Caco-2 (cell line): Measurements from ENCODE around the gene CYTH2. TPM values are rescaled to one million over a fixed set of nuclear protein-coding genes. Genes with fewer than 3 reads are reported as not detected.

Experiments used
- BruUV-seq: library from RNA; stranded (reverse); fragments of 400-500 nt; replicated peaks from 2 replicates; lab custom pipeline; 2021; lab: Mats Ljungman, UMichigan
- CTCF ChIA-PET: fragments of 300-600 bp; sonication (Branson Sonifier 250); formaldehyde crosslinking; loops from one replicate; lab custom pipeline; 2022; ENCODE audit warnings: antibody characterized with exemption; lab: Charles Lee
- POLR2A ChIA-PET: fragments of 300-600 bp; sonication (Branson Sonifier 250); formaldehyde crosslinking; loops from one replicate; lab custom pipeline; 2022; ENCODE audit warnings: antibody characterized with exemption; lab: Charles Lee
- DNase-seq, 2 experiments: peaks; one replicate each; pipeline versions ENCODE4 v3.0.0 to v3.0.0-alpha.2; 2020 to 2022
- H3K27me3 ChIP-seq: replicated peaks from 2 replicates; pipeline ENCODE4 v1.6.0; 2011; ENCODE audit warnings: low read length; ENCODE audit not compliant: control insufficient read depth, insufficient read depth
- H3K36me3 ChIP-seq: 2 replicates; pipeline ENCODE4 v1.5.1; 2011; ENCODE audit warnings: low read length; ENCODE audit not compliant: control insufficient read depth, insufficient read depth
- H3K4me1 ChIP-seq: fragments of 250-450 bp; sonication (Bioruptor Pico); 2 replicates; pipeline ENCODE4 v1.5.1; 2020; ENCODE audit warnings: mild to moderate bottlenecking
- H3K4me3 ChIP-seq: 2 replicates; pipeline ENCODE4 v1.5.1; 2011; ENCODE audit warnings: low read depth, mild to moderate bottlenecking, control low read depth, low read length
- H3K9me3 ChIP-seq: fragments of 250-450 bp; sonication (Bioruptor Pico); 2 replicates; pipeline ENCODE4 v1.5.1; 2020; ENCODE audit warnings: mild to moderate bottlenecking, moderate library complexity
- H3K27ac Mint-ChIP-seq: one replicate; pipeline ENCODE4 v1.8.0; 2022; ENCODE audit warnings: mixed read lengths; ENCODE audit not compliant: unreplicated experiment
- H3K27me3 Mint-ChIP-seq: one replicate; pipeline ENCODE4 v1.8.0; 2022; ENCODE audit warnings: mixed read lengths; ENCODE audit not compliant: insufficient read depth, unreplicated experiment
- H3K36me3 Mint-ChIP-seq: one replicate; pipeline ENCODE4 v1.8.0; 2022; ENCODE audit warnings: mild to moderate bottlenecking, mixed read lengths; ENCODE audit not compliant: insufficient read depth, unreplicated experiment
- H3K4me1 Mint-ChIP-seq: one replicate; pipeline ENCODE4 v1.8.0; 2022; ENCODE audit warnings: low read depth, mixed read lengths; ENCODE audit not compliant: unreplicated experiment
- H3K4me3 Mint-ChIP-seq: one replicate; pipeline ENCODE4 v1.8.0; 2022; ENCODE audit warnings: mild to moderate bottlenecking, moderate library complexity, mixed read lengths; ENCODE audit not compliant: unreplicated experiment
- H3K9me3 Mint-ChIP-seq: one replicate; pipeline ENCODE4 v1.8.0; 2022; ENCODE audit warnings: mixed read lengths; ENCODE audit not compliant: unreplicated experiment
- CTCF ChIP-seq, 2 experiments: fragments of 200-600 bp in 1 of 2; IDR thresholded peaks; 1 replicate in 1 of 2; 2 replicates in 1 of 2; pipeline versions ENCODE4 v1.5.1 to v1.8.0; 2011 to 2022; ENCODE audit warnings: antibody characterized with exemption in 1 of 2, control low read depth in 1 of 2, inconsistent platforms in 1 of 2, low read depth in 1 of 2, low read length in 1 of 2, mild to moderate bottlenecking in 1 of 2, moderate library complexity in 1 of 2; ENCODE audit not compliant: insufficient read depth in 1 of 2, severe bottlenecking in 1 of 2, unreplicated experiment in 1 of 2
- intact Hi-C: fragments of 100-400 bp; cut with micrococcal nuclease; formaldehyde crosslinking; loops from one replicate; pipeline ENCODE4 v1.10.0; 2022; ENCODE audit not compliant: unreplicated experiment
- total RNA-seq: library from RNA; stranded (reverse); gene quantifications from 2 replicates; pipeline ENCODE4 v1.2.3, GENCODE V29; 2022

The CYTH2 gene
- total RNA-seq, 1 experiment from 2014 or later, result 74.6 TPM

DNA sequence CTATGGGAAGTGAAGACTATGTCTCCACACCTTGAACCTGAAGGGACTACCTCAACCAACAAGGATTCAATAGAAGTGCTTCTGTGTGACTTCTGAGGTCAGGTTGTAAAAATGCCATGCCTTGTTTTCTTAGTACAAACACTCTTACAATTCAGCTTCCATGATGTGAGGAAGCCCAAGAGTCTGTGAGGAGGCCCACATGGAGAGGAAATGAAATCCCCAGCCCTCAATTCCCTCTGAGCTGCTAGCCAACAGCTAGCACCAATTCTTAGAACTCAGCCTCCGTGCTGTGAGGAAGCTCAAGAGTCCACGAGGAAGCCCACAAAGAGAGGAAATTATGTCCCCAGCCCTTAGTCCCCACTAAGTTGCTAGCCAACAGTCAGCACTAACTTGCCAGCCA lies 55.1 kb downstream of the CYTH2 start:
- no peak for TF ChIP-seq CTCF (IDR thresholded peaks at IDR 0.05; ENCODE audit: insufficient read depth in 1 of 2, low read depth in 1 of 2, low read length in 1 of 2, severe bottlenecking in 1 of 2, unreplicated experiment in 1 of 2)
- Histone ChIP-seq H3K27me3 (no peaks in the 10 kb centered on the region), H3K9me3 (peaks cover 32% of the 10 kb centered on the region), H3K4me3 (no peak overlapping the region), H3K4me1 (no peaks in the 10 kb centered on the region), H3K36me3 (no peaks in the 10 kb centered on the region)
- POLR2A ChIA-PET, result no interaction called here
- no peaks in the 10 kb centered on the region for H3K27me3 Mint-ChIP-seq
- H3K4me3 Mint-ChIP-seq, result no peak overlapping the region
- CTCF ChIA-PET, result no interaction called here
- no peak overlapping the region for H3K27ac Mint-ChIP-seq
- peaks cover 6% of the 10 kb centered on the region for H3K36me3 Mint-ChIP-seq
- H3K4me1 Mint-ChIP-seq, result no peaks in the 10 kb centered on the region
- intact Hi-C loops, result no loop called here
- no peak for DNase-seq
- BruUV-seq, result no TSS peak
- peaks cover 41% of the 10 kb centered on the region for H3K9me3 Mint-ChIP-seq

DNA sequence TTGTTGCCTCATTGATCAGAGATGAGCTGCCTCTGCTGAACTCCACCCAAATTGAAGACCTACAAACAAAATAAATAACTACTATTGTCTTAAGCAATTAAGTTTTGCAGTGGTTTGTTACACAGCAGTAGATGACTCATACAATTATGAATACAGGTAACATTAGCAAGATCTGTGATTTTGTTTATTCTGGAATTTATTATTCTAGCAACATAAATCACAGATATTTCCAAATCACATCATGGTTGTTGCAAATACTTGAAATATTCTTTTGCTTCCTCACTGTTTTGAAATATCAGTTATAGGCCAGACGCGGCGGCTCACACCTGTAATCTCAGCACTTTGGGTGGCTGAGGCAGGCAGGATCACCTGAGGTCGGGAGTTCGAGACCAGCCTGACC lies 55.6 kb downstream of the CYTH2 start:
- no peaks in the 10 kb centered on the region for H3K27me3 Mint-ChIP-seq
- peaks cover 8% of the 10 kb centered on the region for H3K36me3 Mint-ChIP-seq
- Histone ChIP-seq H3K27me3 (no peaks in the 10 kb centered on the region), H3K4me3 (no peak overlapping the region), H3K9me3 (peaks cover 35% of the 10 kb centered on the region), H3K4me1 (no peaks in the 10 kb centered on the region), H3K36me3 (no peaks in the 10 kb centered on the region)
- H3K27ac Mint-ChIP-seq, result no peak overlapping the region
- POLR2A ChIA-PET, result no interaction called here
- H3K4me1 Mint-ChIP-seq, result no peaks in the 10 kb centered on the region
- BruUV-seq, result no TSS peak
- H3K4me3 Mint-ChIP-seq, result no peak overlapping the region
- peaks cover 46% of the 10 kb centered on the region for H3K9me3 Mint-ChIP-seq
- CTCF ChIA-PET, result no interaction called here
- no peak for DNase-seq
- intact Hi-C loops, result no loop called here
- TF ChIP-seq CTCF (IDR thresholded peaks at IDR 0.05; ENCODE audit: insufficient read depth in 1 of 2, low read depth in 1 of 2, low read length in 1 of 2, severe bottlenecking in 1 of 2, unreplicated experiment in 1 of 2), result no peak

GRCh38 chr19:48529156-48529555 lies 60.0 kb downstream of the CYTH2 start:
- Mint-ChIP-seq H3K4me1 (peaks cover 11% of the 10 kb centered on the region), H3K27me3 (no peaks in the 10 kb centered on the region), H3K36me3 (peaks cover 12% of the 10 kb centered on the region), H3K27ac (no peak overlapping the region), H3K4me3 (no peak overlapping the region), H3K9me3 (peaks cover 43% of the 10 kb centered on the region)
- no peaks in the 10 kb centered on the region for H3K4me1 ChIP-seq
- peaks cover 32% of the 10 kb centered on the region for H3K9me3 ChIP-seq
- BruUV-seq, result no TSS peak
- POLR2A ChIA-PET, result no interaction called here
- CTCF ChIA-PET, result no interaction called here
- DNase-seq, result no peak
- H3K4me3 ChIP-seq, result no peak overlapping the region
- intact Hi-C loops, result no loop called here
- no peaks in the 10 kb centered on the region for H3K36me3 ChIP-seq
- no peak for TF ChIP-seq CTCF (IDR thresholded peaks at IDR 0.05; ENCODE audit: insufficient read depth in 1 of 2, low read depth in 1 of 2, low read length in 1 of 2, severe bottlenecking in 1 of 2, unreplicated experiment in 1 of 2)
- no peaks in the 10 kb centered on the region for H3K27me3 ChIP-seq
